GM12878 (cell line): ENCODE results near the gene NUDT22. TPM values are rescaled to one million over a fixed set of nuclear protein-coding genes. Genes with fewer than 3 reads are reported as not detected.
A peak's percentile ranks its signal among the peaks of the same experiment; 100 is the strongest.

Source experiments
- ATAC-seq: fragments of 200-7000 bp; cut with Tn5 transposase; 3 replicates; pipeline ENCODE4 v1.9.1; 2020; ENCODE audit warnings: mild to moderate bottlenecking, moderate library complexity
- BruUV-seq: library from RNA; stranded (reverse); fragments of 400-500 nt; replicated peaks from 2 replicates; lab custom pipeline; 2021; lab: Mats Ljungman, UMichigan
- CTCF ChIA-PET: fragments of 300-600 bp; sonication (Branson Sonifier 250); formaldehyde crosslinking; extraction: SDS; loops from one replicate; lab custom pipeline; 2021; ENCODE audit warnings: inconsistent platforms; lab: Yijun Ruan, JAX
- POLR2A ChIA-PET: fragments of 350-600 bp; formaldehyde crosslinking; extraction: SDS; loops from one replicate; lab custom pipeline; 2021; ENCODE audit warnings: inconsistent platforms; lab: Charles Lee
- RAD21 ChIA-PET: fragments of 300-600 bp; sonication (Branson Sonifier 250); formaldehyde crosslinking; loops from one replicate; lab custom pipeline; 2023; ENCODE audit warnings: antibody characterized with exemption; ENCODE audit not compliant: unreplicated experiment; lab: Charles Lee
- SMC1A ChIA-PET: fragments of 300-600 bp; sonication (Branson Sonifier 250); formaldehyde crosslinking; loops from one replicate; lab custom pipeline; 2023; ENCODE audit not compliant: unreplicated experiment, uncharacterized antibody; lab: Charles Lee
- DNase-seq: peaks from one replicate; pipeline ENCODE4 v3.0.0-alpha.2; 2011; ENCODE audit warnings: low read depth, low spot score
- FAIRE-seq: peaks from 3 replicates; lab custom pipeline; 2011; peaks lifted over from hg19 to GRCh38; lab: Jason Lieb, UNC
- H2AFZ ChIP-seq: 2 replicates; pipeline ENCODE4 v1.6.0; 2011; ENCODE audit warnings: low read depth, low read length, control low read depth; ENCODE audit not compliant: control insufficient read depth
- H3K27ac ChIP-seq: 2 replicates; pipeline ENCODE4 v1.5.1; 2011; ENCODE audit warnings: control low read depth; ENCODE audit not compliant: control insufficient read depth, insufficient read depth
- H3K27me3 ChIP-seq, 2 experiments: replicated peaks in 1 of 2; 2 replicates each; pipeline versions ENCODE4 v1.6.0 to v1.6.1; 2011; ENCODE audit warnings: low read length in 1 of 2; ENCODE audit not compliant: control insufficient read depth in 2 of 2, insufficient read depth in 2 of 2
- H3K36me3 ChIP-seq, 2 experiments: 2 replicates each; pipeline ENCODE4 v1.5.1; 2011; ENCODE audit warnings: low read length in 1 of 2; ENCODE audit not compliant: control insufficient read depth in 2 of 2, insufficient read depth in 2 of 2
- H3K4me1 ChIP-seq: 2 replicates; pipeline ENCODE4 v1.6.1; 2011; ENCODE audit warnings: mild to moderate bottlenecking, low read length, moderate library complexity, mixed read lengths; ENCODE audit not compliant: control insufficient read depth, insufficient read depth
- H3K4me2 ChIP-seq: 2 replicates; pipeline ENCODE4 v1.6.0; 2011; ENCODE audit warnings: control low read depth; ENCODE audit not compliant: control insufficient read depth, insufficient read depth
- H3K4me3 ChIP-seq: fragments of 200-600 bp; sonication (generic); 2 replicates; pipeline ENCODE4 v1.5.1; 2016
- H3K79me2 ChIP-seq: 2 replicates; pipeline ENCODE4 v1.6.0; 2011; ENCODE audit warnings: low read length; ENCODE audit not compliant: control insufficient read depth, insufficient read depth
- H3K9ac ChIP-seq: 2 replicates; pipeline ENCODE4 v1.8.0; 2011; ENCODE audit warnings: low read length, control low read depth, mixed read lengths; ENCODE audit not compliant: control insufficient read depth, insufficient read depth
- H3K9me3 ChIP-seq: replicated peaks from 3 replicates; pipeline ENCODE4 v1.5.1; 2011; ENCODE audit warnings: mild to moderate bottlenecking, low read length; ENCODE audit not compliant: control insufficient read depth, insufficient read depth
- H4K20me1 ChIP-seq: 2 replicates; pipeline ENCODE4 v1.6.0; 2011; ENCODE audit not compliant: control insufficient read depth, insufficient read depth
- BRCA1 ChIP-seq: IDR thresholded peaks from 2 replicates; pipeline ENCODE4 v1.6.1; 2011; ENCODE audit warnings: low read depth, low read length, improper control_type of control experiment
- CHD2 ChIP-seq: IDR thresholded peaks from 2 replicates; pipeline ENCODE4 v1.6.1; 2011; ENCODE audit warnings: low read depth, low read length, improper control_type of control experiment, borderline replicate concordance
- CHD4 ChIP-seq: fragments of 200-600 bp; sonication (generic); IDR thresholded peaks from 2 replicates; pipeline ENCODE4 v1.6.1; 2016; ENCODE audit warnings: mild to moderate bottlenecking
- CTCF ChIP-seq, 3 experiments: IDR thresholded peaks in 2 of 3; conservative IDR thresholded peaks in 1 of 3; 2 replicates each; pipeline ENCODE4 v1.5.1; 2011; ENCODE audit warnings: low read depth in 3 of 3, low read length in 3 of 3, mild to moderate bottlenecking in 3 of 3, control low read depth in 2 of 3, moderate library complexity in 2 of 3, inconsistent platforms in 1 of 3, mixed read lengths in 1 of 3; ENCODE audit not compliant: control insufficient read depth in 2 of 3, insufficient read depth in 1 of 3; ENCODE audit errors: extremely low read depth in 1 of 3
- HCFC1 ChIP-seq: fragments of 150-350 bp; IDR thresholded peaks from 2 replicates; pipeline ENCODE4 v1.6.1; 2014; ENCODE audit warnings: low read length
- KAT2A ChIP-seq: conservative IDR thresholded peaks from 2 replicates; pipeline ENCODE4 v1.6.1; 2011; ENCODE audit warnings: low read depth, low read length; ENCODE audit not compliant: control insufficient read depth
- MAX ChIP-seq: IDR thresholded peaks from 2 replicates; pipeline ENCODE4 v1.6.1; 2012; ENCODE audit warnings: low read depth, low read length, improper control_type of control experiment
- MEF2B ChIP-seq: fragments of 450-650 bp; IDR thresholded peaks from 2 replicates; pipeline ENCODE4 v1.6.1; 2018; ENCODE audit warnings: mild to moderate bottlenecking, moderate library complexity; ENCODE audit not compliant: partially characterized antibody, poor library complexity, severe bottlenecking
- MTA3 ChIP-seq: IDR thresholded peaks from 2 replicates; pipeline ENCODE4 v1.6.1; 2012; ENCODE audit warnings: low read length, inconsistent platforms, borderline replicate concordance
- MYB ChIP-seq: fragments of 150-350 bp; IDR thresholded peaks from 2 replicates; pipeline ENCODE4 v1.6.1; 2014; ENCODE audit warnings: mild to moderate bottlenecking, low read depth, low read length, borderline replicate concordance
- NBN ChIP-seq: fragments of 450-650 bp; IDR thresholded peaks from 2 replicates; pipeline ENCODE4 v1.6.1; 2016
- PAX8 ChIP-seq: fragments of 450-650 bp; IDR thresholded peaks from 2 replicates; pipeline ENCODE4 v1.6.1; 2017; ENCODE audit warnings: mild to moderate bottlenecking, moderate library complexity
- PBX3 ChIP-seq: IDR thresholded peaks from 2 replicates; pipeline ENCODE4 v1.6.1; 2011; ENCODE audit warnings: mild to moderate bottlenecking, low read depth, low read length, moderate library complexity; ENCODE audit not compliant: insufficient replicate concordance
- RUNX3 ChIP-seq: IDR thresholded peaks from 2 replicates; pipeline ENCODE4 v1.6.1; 2012; ENCODE audit warnings: low read length, inconsistent platforms
- SP1 ChIP-seq: IDR thresholded peaks from one replicate; pipeline ENCODE4 v1.6.1; 2011; ENCODE audit warnings: low read depth, low read length
- STAT3 ChIP-seq: IDR thresholded peaks from 2 replicates; pipeline ENCODE4 v1.6.1; 2011; ENCODE audit warnings: low read depth, low read length, improper control_type of control experiment
- WGBS: methylation state at CpG from one replicate; pipeline ENCODE4 v1.1.6; 2016; ENCODE audit warnings: low lambda C conversion rate; ENCODE audit not compliant: insufficient replicate concordance, insufficient coverage; ENCODE audit errors: missing lambda C conversion rate; 5-methylcytosine and 5-hydroxymethylcytosine counted together
- in situ Hi-C: fragments of 300-500 bp; cut with MboI; formaldehyde crosslinking; loops from 9 replicates; pipeline ENCODE4 v1.14.3; 2018; ENCODE audit warnings: mixed read lengths
- intact Hi-C: fragments of 100-400 bp; cut with micrococcal nuclease; formaldehyde crosslinking; loops from one replicate; pipeline ENCODE4 v1.14.2; 2022; ENCODE audit not compliant: unreplicated experiment
- polyA plus RNA-seq, 11 experiments: library from polyadenylated mRNA; depleted of rRNA in 4 of 11; unstranded in 6 of 11; stranded (reverse) in 5 of 11; fragments of >200 nt; fragmentation: Nextera tagmentation in 4 of 11; fragmentation: Illumina TruSeq in 1 of 11; extraction: Ambion mirVana in 4 of 11; extraction: Trizol in 1 of 11; gene quantifications; 1 replicate in 1 of 11; 2 replicates in 10 of 11; pipeline versions ENCODE4 v1.2.1 to v1.2.3, GENCODE V29; 2011 to 2016; ENCODE audit warnings: inconsistent platforms in 2 of 11, missing spikeins in 2 of 11, low read depth in 1 of 11
- total RNA-seq, 4 experiments: library from RNA; depleted of rRNA in 3 of 4; stranded (reverse); fragments of >200 nt in 3 of 4; fragmentation: Illumina TruSeq in 1 of 4; extraction: Trizol in 1 of 4; gene quantifications; 2 replicates each; pipeline versions ENCODE4 v1.2.1 to v1.2.3, GENCODE V29; 2013 to 2021

The NUDT22 gene
- total and polyA plus RNA-seq, 10 of the 15 experiments (the other 5 are each of a cell fraction or from before 2014, with no cell fraction given): 6.7 to 115 (median 64.7) TPM

GRCh38 chr11:64250415-64251015 lies 24.4 kb downstream of the NUDT22 start:
- no peak for FAIRE-seq
- H2AFZ ChIP-seq: peak overlapping the region; percentile 85; the same call in 1 of the 2 replicates
- H3K27ac ChIP-seq: no peak overlapping the region
- TF ChIP-seq MAX: no peak
- no peak for TF ChIP-seq RUNX3
- TF ChIP-seq CTCF (IDR thresholded peaks at IDR 0.05 in 2 of 3, conservative IDR thresholded peaks at IDR 0.05 in 1 of 3; ENCODE audit: control insufficient read depth in 2 of 3, extremely low read depth in 1 of 3, insufficient read depth in 1 of 3, low read depth in 3 of 3, low read length in 3 of 3): no peak
- TF ChIP-seq STAT3: no peak
- no peak for TF ChIP-seq MEF2B
- TF ChIP-seq KAT2A: no peak
- no peak for TF ChIP-seq CHD4
- TF ChIP-seq MTA3: no peak
- no peak for TF ChIP-seq PAX8
- TF ChIP-seq SP1: no peak
- TF ChIP-seq MYB: no peak
- TF ChIP-seq HCFC1: no peak
- no peak for TF ChIP-seq BRCA1
- TF ChIP-seq NBN: no peak
- no peak for TF ChIP-seq CHD2
- no peak for TF ChIP-seq PBX3
- TF ChIP-seq, all 136 proteins: peak for 0
- Histone ChIP-seq H3K4me2 (peak overlapping the region; percentile 89), H3K27me3 (no peaks in the 10 kb centered on the region), H3K9ac (no peak overlapping the region), H3K4me3 (peak overlapping the region; percentile 38; the same call in 1 of the 2 replicates), H3K79me2 (peaks cover 10% of the 10 kb centered on the region), H3K4me1 (peaks cover 10% of the 10 kb centered on the region), H3K36me3 (no peaks in the 10 kb centered on the region; a peak in 1 of 4 replicates), H4K20me1 (no peaks in the 10 kb centered on the region), H3K9me3 (no peaks in the 10 kb centered on the region)
- ATAC-seq (peak; percentile 13), DNase-seq (no peak)
- ChIA-PET CTCF (interaction anchor here (0.7 to 4.8 kb wide), 11 partner anchors 9 to 91 kb away, joined by 3 to 64 read pairs (median 6); partner anchors contain the start of genes CATSPERZ, FERMT3, FKBP2 and NUDT22), POLR2A (interaction anchor here (0.6 to 1.8 kb wide), 9 partner anchors 9 to 53 kb away, joined by 3 to 9 read pairs (median 4); partner anchors contain the start of genes FKBP2, NUDT22 and TRPT1), RAD21 (interaction anchor here (1.4 to 3.1 kb wide), 3 partner anchors 9 to 50 kb away, joined by 5 to 30 read pairs (median 7); partner anchors contain the start of genes CATSPERZ, FERMT3 and FKBP2), SMC1A (interaction anchor here (0.7 to 1.2 kb wide), 3 partner anchors 19 to 50 kb away, joined by 3 to 5 read pairs (median 3); no protein-coding TSS in a partner anchor)
- intact Hi-C loops (loop anchor here (2.0 kb wide), 2 partner anchors 18 to 50 kb away; partner anchors contain the start of gene CATSPERZ), in situ Hi-C loops (no loop called here)
- WGBS: 1% methylated on average over 9 of the region's 13 CpGs
- BruUV-seq: no TSS peak
